HL-60 (cell line): ENCODE data around the gene SH3D19.

Source experiments
- POLR2AphosphoS5 ChIP-seq: IDR thresholded peaks from 2 replicates; pipeline ENCODE4 v1.6.1; 2012; ENCODE audit warnings: low read depth
- SPI1 ChIP-seq: IDR thresholded peaks from 2 replicates; pipeline ENCODE4 v1.6.1; 2012; ENCODE audit warnings: low read depth, mild to moderate bottlenecking, borderline replicate concordance
- TF ChIP-seq, protein P1 (sequence below): IDR thresholded peaks from one replicate; pipeline ENCODE4 v1.5.1; 2011; ENCODE audit warnings: low read length, control low read depth, inconsistent platforms; ENCODE audit not compliant: insufficient read depth

DNA sequence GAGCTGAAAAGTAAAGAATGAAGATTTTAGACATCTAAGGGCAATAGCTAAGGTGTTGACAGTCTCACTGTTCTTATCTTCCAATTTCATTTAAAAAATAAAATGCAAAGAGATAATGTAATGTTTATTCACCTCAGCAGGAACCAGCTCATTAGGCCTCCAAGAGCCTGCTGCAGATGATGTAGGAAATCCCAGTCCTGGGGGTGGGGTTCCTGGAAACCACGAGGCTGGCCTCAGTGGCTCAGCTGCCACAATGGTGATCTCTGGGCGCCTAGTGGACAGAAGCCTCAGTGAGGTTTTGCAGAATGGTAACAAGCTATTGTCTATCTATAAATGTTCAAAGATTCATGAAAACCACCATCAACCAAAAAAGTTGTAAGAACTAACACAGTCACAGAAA is 148.7 kb downstream of the SH3D19 start:
- TF ChIP-seq, protein P1, sequence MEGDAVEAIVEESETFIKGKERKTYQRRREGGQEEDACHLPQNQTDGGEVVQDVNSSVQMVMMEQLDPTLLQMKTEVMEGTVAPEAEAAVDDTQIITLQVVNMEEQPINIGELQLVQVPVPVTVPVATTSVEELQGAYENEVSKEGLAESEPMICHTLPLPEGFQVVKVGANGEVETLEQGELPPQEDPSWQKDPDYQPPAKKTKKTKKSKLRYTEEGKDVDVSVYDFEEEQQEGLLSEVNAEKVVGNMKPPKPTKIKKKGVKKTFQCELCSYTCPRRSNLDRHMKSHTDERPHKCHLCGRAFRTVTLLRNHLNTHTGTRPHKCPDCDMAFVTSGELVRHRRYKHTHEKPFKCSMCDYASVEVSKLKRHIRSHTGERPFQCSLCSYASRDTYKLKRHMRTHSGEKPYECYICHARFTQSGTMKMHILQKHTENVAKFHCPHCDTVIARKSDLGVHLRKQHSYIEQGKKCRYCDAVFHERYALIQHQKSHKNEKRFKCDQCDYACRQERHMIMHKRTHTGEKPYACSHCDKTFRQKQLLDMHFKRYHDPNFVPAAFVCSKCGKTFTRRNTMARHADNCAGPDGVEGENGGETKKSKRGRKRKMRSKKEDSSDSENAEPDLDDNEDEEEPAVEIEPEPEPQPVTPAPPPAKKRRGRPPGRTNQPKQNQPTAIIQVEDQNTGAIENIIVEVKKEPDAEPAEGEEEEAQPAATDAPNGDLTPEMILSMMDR: no peak
- no peak for TF ChIP-seq SPI1
- TF ChIP-seq POLR2AphosphoS5: no peak
